NK-92 (cell line): ENCODE measurements around the gene NFATC3.

Experiments
- DNase-seq: peaks from one replicate; lab custom pipeline; 2025; ENCODE audit not compliant: unreplicated experiment; lab: John Stamatoyannopoulos, UW

Gene NFATC3

GRCh38 chr16:68085259-68086071 is at the start of gene NFATC3:
Gene NFATC3 (plus strand): TSS chr16:68085370. CDS start chr16:68085682, 312 bp downstream.
- peak; percentile 86 for DNase-seq

- no peak for DNase-seq
Observed at GRCh38 chr16:68037841-68038597, 47.2 kb upstream of the NFATC3 start.

- peak; percentile 24 for DNase-seq
Observed at GRCh38 chr16:68040506-68041288, 44.5 kb upstream of the NFATC3 start.

GRCh38 chr16:68041783-68042182 is 43.4 kb upstream of the NFATC3 start:
- no peak for DNase-seq

- DNase-seq, result no peak
Observed at GRCh38 chr16:68046106-68046505, 39.1 kb upstream of the NFATC3 start.

- no peak for DNase-seq
Observed at GRCh38 chr16:68047987-68048386, 37.2 kb upstream of the NFATC3 start.

GRCh38 chr16:68049449-68049848 is 35.7 kb upstream of the NFATC3 start:
- DNase-seq, result no peak

GRCh38 chr16:68055395-68055794 is 29.8 kb upstream of the NFATC3 start:
- DNase-seq, result no peak

GRCh38 chr16:68059804-68060203 is 25.4 kb upstream of the NFATC3 start:
- no peak for DNase-seq

GRCh38 chr16:68061396-68061795 is 23.8 kb upstream of the NFATC3 start:
- no peak for DNase-seq

- DNase-seq, result no peak
Observed at GRCh38 chr16:68062910-68063393, 22.2 kb upstream of the NFATC3 start.

GRCh38 chr16:68064791-68065365 is 20.3 kb upstream of the NFATC3 start:
- no peak for DNase-seq

GRCh38 chr16:68065716-68066305 is 19.4 kb upstream of the NFATC3 start:
- DNase-seq, result no peak

GRCh38 chr16:68066763-68067162 is 18.4 kb upstream of the NFATC3 start:
- DNase-seq, result no peak

- DNase-seq, result no peak
Observed at GRCh38 chr16:68068926-68069325, 16.2 kb upstream of the NFATC3 start.

GRCh38 chr16:68069511-68070248 is 15.5 kb upstream of the NFATC3 start:
- no peak for DNase-seq

GRCh38 chr16:68070249-68070730 is 14.9 kb upstream of the NFATC3 start:
- DNase-seq, result no peak

GRCh38 chr16:68070806-68071517 is 14.2 kb upstream of the NFATC3 start:
- no peak for DNase-seq

GRCh38 chr16:68071518-68071901 is 13.7 kb upstream of the NFATC3 start:
- no peak for DNase-seq
